Adipose tissue (tissue), 3 donors: ENCODE measurements around the gene PPT1. TPM values are rescaled to one million over a fixed set of nuclear protein-coding genes. Genes with fewer than 3 reads are reported as not detected.
"Not testable (repeated sequence)": the region's sequence is repeated elsewhere in the genome, so short reads cannot be mapped to it uniquely, and the experiment has no call there.

Source experiments
- H3K27ac ChIP-seq: one replicate; pipeline ENCODE4 v1.5.1; 2013; ENCODE audit warnings: low read depth, low read length
- WGBS, 3 donors: extraction: QIAGEN DNeasy Blood & Tissue Kit; methylation state at CpG; one replicate each; pipeline ENCODE4 v1.1.7; 2013; 5-methylcytosine and 5-hydroxymethylcytosine counted together
- polyA plus RNA-seq, 3 donors: library from polyadenylated mRNA; stranded (reverse); fragments of 200-250 nt; gene quantifications; one replicate each; pipeline ENCODE4 v1.2.3, GENCODE V29; 2013
- donor health status: healthy with polysubstance abuse.
- donor health status: Bipolar disorder and iron deficiency.
- donor health status: healthy.

PPT1 gene
- polyA plus RNA-seq, 3 donors: 23.0 to 54.4 (median 47.1) TPM

GRCh38 chr1:40095806-40096205 is 1.2 kb downstream of the PPT1 start:
- no peak overlapping the region for H3K27ac ChIP-seq
- 87 to 100% (median 88%) methylated on average over 3 of the region's 3 CpGs for WGBS, 3 donors

- 62 to 64% (median 63%) methylated on average over 4 of the region's 4 CpGs for WGBS, 3 donors
- H3K27ac ChIP-seq: no peak overlapping the region
Measured at GRCh38 chr1:40094466-40095110, 2.5 kb downstream of the PPT1 start.

DNA sequence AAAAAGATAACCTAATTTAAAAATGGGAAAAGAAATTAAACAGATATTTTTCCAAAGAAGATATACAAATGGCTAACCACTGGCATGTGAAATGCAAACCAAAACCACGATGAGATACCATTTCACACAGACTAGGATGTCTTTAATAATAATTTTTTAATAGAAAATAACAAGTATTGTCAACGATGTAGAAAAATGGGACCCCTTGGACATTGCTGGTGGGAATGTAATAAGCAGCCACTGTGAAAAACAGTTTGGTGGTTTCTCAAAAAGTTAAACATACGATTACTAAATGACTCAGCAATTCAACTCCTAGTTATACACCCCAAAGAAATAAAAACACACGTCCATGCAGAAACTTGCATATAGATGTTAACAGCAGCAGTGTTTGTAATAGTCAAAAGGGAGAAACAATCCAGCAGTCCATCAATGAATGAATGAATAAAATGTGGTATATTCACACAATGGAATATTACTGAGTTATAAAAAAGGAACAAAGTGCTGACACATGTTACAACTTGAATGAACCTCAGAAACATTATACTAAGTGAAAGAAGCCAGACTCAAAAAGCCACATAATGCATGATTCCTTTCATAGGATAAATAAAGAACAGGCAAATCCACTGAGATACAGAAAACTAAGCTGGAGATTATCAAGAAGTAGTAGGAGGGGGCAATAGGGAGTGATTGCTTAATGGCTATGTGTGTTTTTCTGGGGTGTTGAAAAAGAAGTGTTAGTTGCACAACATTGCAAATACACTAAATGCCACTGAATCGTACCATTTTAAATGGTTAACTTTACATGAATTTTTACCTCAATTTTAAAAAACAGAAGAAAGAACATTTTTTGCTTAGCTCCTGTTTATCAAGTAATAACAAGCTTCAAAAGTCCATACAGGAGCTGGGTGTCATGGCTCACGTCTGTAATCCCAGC is 4.1 kb downstream of the PPT1 start:
- H3K27ac ChIP-seq: no peak overlapping the region
- WGBS, 3 donors: 56 to 75% (median 63%) methylated on average over 6 of the region's 6 CpGs

- no peak overlapping the region for H3K27ac ChIP-seq
- WGBS, 3 donors: 90 to 92% (median 91%) methylated on average over 2 of the region's 2 CpGs
Measured at GRCh38 chr1:40092241-40092640, 4.8 kb downstream of the PPT1 start.

DNA sequence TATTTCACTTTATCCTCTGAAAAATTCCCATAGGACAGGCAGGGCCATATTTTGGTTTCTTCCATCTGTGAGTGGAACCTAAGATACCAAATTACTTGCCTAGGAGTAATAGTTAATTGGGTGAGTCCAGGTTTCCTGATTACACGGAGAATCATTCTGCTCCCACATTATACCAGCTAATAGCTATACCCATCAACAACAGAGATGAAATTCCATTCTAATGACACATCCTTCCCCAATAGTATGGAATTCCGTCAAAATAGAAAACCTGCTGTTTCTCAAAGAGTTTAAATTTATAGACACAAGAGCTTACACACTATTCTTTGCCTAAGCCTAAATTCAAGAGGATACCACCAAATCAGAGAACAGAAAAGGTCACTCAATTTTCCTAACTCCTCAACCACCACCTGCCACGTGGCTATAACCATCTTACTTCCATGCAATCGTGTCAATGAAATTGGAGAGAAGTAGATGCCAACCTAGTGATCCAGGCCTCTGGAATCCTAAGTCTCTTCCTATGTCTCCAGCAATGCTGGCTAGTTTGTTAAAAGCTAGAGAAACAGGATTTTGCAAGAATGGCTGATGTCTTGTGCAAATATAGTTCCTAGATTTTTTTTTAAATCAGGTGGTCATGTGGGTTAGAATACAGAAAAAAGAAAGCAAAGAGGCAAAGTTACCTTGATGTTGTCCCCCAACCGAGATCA is 6.2 kb downstream of the PPT1 start:
- WGBS, 3 donors: 85 to 91% (median 90%) methylated on average over 5 of the region's 5 CpGs
- H3K27ac ChIP-seq: no peak overlapping the region

DNA sequence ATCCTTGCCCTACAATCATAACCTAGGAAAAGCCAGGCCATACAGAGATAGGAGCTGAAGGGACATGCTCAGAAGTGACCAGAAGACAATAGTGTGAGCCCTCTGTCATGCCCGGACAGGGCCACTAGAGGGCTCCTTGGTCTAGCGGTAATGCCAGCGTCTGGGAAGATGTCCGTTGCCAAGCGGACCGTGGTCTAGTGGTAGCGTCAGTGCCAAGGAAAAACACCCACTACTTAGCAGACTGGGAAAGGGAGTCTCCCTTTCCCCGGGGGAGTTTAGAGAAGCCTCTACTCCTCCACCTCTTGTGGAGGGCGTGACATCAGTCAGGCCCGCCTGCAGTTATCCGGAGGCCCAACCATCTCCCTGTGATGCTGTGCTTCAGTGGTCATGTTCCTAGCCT is 12.3 kb downstream of the PPT1 start:
- H3K27ac ChIP-seq: not testable (repeated sequence)
- 22 to 32% (median 32%) methylated on average over 11 of the region's 11 CpGs for WGBS, 3 donors

DNA sequence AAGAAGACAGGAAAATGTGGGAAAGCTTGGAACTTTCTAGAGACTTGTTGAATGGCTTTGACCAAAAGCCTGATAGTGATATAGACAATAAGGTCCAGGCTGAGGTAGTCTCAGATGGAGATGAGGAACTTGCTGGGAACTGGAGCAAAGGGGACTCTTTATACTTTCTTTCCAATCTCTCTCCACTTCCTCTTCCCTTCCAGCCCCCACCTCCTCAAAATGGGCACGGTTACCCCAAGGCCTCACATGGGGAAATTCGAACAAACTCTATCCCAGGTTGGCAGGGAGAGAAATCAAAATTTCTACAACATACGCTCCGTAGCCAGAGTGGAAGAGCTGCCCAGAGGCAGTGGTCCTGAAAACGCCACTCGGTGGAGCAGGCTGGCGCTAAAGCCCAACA is 15.2 kb downstream of the PPT1 start:
- 48 to 72% (median 65%) methylated on average over 7 of the region's 7 CpGs for WGBS, 3 donors
- H3K27ac ChIP-seq: no peak overlapping the region

GRCh38 chr1:40079774-40080400 is 17.2 kb downstream of the PPT1 start:
- WGBS, 3 donors: 71 to 85% (median 72%) methylated on average over 6 of the region's 6 CpGs
- no peak overlapping the region for H3K27ac ChIP-seq

- no peak overlapping the region for H3K27ac ChIP-seq
- 83 to 91% (median 90%) methylated on average over 5 of the region's 5 CpGs for WGBS, 3 donors
Measured at GRCh38 chr1:40078512-40079333, 18.3 kb downstream of the PPT1 start.

- WGBS, 3 donors: 33 to 71% (median 38%) methylated on average over 5 of the region's 5 CpGs
- H3K27ac ChIP-seq: no peak overlapping the region
Measured at GRCh38 chr1:40076895-40077312, 20.1 kb downstream of the PPT1 start.

GRCh38 chr1:40075266-40075665 is 21.8 kb downstream of the PPT1 start:
- 66 to 91% (median 80%) methylated on average over 4 of the region's 4 CpGs for WGBS, 3 donors
- no peak overlapping the region for H3K27ac ChIP-seq

DNA sequence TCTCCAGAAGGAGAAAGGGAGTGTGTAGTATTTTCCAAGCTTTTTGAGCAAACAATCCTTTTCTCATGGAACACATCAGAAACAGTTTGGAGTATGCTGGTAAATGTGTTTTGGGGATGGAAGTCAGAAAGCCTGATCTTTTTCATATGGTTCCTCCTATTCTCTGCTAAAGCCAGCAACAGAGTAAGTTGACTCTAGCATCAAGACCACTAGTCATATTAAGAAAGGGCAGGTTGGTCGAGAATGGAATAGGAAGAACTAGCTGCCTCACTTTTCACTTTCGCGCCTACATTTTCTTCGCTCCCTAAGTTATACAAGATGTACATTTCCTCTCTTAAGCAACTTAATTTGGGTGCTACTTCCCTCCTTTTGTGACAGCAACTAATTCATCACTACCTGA is 24.0 kb downstream of the PPT1 start:
- no peak overlapping the region for H3K27ac ChIP-seq
- 56 to 90% (median 84%) methylated on average over 4 of the region's 4 CpGs for WGBS, 3 donors

DNA sequence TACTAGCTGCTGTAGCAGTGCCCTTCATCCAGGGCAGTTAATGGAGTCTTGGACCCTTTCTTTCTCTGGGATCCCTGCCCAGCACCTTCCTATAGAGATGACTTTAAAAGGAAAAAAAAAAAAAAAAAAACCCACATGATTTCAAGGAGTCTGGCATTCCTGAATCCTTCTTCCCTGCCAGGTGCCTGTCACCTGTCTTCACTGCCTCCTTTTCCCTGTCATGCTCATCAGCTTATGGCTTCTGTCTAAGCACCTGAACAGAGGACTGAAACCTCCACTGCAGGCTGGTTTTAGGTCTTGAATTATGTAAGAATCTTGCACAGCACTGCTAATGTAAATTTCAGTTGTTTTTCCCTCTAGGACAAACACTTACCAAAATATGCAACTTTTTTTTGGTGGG is 24.9 kb downstream of the PPT1 start:
- H3K27ac ChIP-seq: no peak overlapping the region

DNA sequence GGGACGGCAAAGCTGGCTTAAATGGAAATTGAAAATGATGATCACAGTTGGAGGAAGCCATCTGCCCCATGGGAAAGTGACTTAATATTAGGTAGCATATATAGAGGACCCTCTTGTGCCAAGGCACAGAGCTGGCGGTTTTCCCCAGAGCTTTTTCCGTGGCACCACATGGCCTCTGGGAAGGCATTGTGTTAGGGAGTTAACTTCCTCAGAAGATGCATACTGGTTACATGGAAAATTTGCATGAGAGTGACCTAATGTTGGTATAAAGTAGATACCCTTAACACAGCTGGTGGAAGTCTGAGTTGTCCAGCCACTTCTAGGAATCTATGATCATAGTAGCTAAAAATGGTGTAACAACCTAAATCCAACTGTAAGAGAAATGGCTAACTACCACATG is 29.2 kb downstream of the PPT1 start:
- 80 to 97% (median 81%) methylated on average over 3 of the region's 3 CpGs for WGBS, 3 donors
- no peak overlapping the region for H3K27ac ChIP-seq

- WGBS, 3 donors: 82 to 93% (median 87%) methylated on average over 2 of the region's 2 CpGs
- H3K27ac ChIP-seq: no peak overlapping the region
Measured at GRCh38 chr1:40067023-40067422, 30.0 kb downstream of the PPT1 start.

GRCh38 chr1:40064797-40065499 is 32.1 kb downstream of the PPT1 start:
- 49 to 91% (median 65%) methylated on average over 2 of the region's 2 CpGs for whole genome bisulfite sequencing, 3 donors

DNA sequence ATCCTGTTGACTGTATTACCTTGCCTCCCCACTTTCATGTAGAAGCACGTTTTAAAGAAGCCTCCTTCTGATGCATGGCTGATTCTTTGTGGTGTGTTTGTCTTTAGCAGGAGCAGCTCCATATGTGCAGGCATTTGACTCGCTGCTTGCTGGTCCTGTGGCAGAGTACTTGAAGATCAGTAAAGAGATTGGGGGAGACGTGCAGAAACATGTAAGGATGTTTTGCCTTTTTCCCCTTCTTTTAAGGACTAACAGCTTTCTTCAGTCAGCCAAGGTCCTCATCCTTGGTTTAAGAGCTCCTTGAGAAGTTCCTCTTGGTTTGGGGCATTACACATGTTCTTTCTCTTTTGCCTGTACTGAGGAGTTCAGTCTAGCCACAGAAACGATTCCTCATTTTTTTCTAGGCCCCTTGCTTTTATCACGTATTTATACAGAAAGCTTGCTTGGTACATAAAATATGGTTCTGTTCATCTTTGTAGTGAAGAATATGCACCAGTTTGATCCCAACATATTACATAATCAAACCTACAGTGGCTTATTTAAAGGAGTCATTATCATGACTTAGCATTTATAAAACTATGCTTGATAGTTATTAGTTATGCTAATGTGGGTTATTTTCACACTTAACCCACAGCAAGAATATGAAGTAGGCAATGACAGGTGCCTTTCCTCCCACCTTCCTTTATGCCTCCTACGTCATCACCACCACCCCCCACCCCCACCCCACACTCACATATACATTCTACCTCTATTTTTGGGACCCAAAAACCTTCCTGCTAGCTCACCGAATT is 36.9 kb downstream of the PPT1 start:
- no peak overlapping the region for H3K27ac ChIP-seq
- 46 to 62% (median 50%) methylated on average over 7 of the region's 7 CpGs for WGBS, 3 donors

More at GRCh38 chr1:40064797-40065499, 32.1 kb downstream of the PPT1 start:
- H3K27ac ChIP-seq: no peak overlapping the region
